Activated CD8-positive, alpha-beta T cell treated with anti-CD3 and anti-CD28 coated beads, Interleukin-2, amount 10 ng/mL, durations not matched to agents 7 days and 5 days (primary cell): ENCODE measurements around the gene DDA1. TPM values are rescaled to one million over a fixed set of nuclear protein-coding genes. Genes with fewer than 3 reads are reported as not detected.
"Not testable (repeated sequence)": the region's sequence is repeated elsewhere in the genome, so short reads cannot be mapped to it uniquely, and the experiment has no call there.

Experiments used
- ATAC-seq: fragments of 150-1000 bp; cut with Tn5 transposase; one replicate; pipeline ENCODE4 v1.10.0; 2021; ENCODE audit warnings: moderate library complexity
- CTCF ChIA-PET: fragments of 350-600 bp; sonication (Branson Sonifier 250); formaldehyde crosslinking; loops from one replicate; lab custom pipeline; 2021; ENCODE audit warnings: antibody characterized with exemption; lab: Charles Lee
- POLR2A ChIA-PET: fragments of 350-600 bp; sonication (Branson Sonifier 250); formaldehyde crosslinking; loops from one replicate; lab custom pipeline; 2021; ENCODE audit warnings: antibody characterized with exemption; lab: Charles Lee
- DNase-seq: peaks from one replicate; pipeline ENCODE4 v3.0.0-alpha.2; 2020
- H3K27ac Mint-ChIP-seq: one replicate; pipeline ENCODE4 v1.8.0; 2021; ENCODE audit warnings: mild to moderate bottlenecking, mixed read lengths
- H3K27me3 Mint-ChIP-seq: one replicate; pipeline ENCODE4 v1.8.0; 2021; ENCODE audit warnings: low read depth, mixed read lengths
- H3K36me3 Mint-ChIP-seq: one replicate; pipeline ENCODE4 v1.8.0; 2021; ENCODE audit warnings: low read depth, mixed read lengths
- H3K4me1 Mint-ChIP-seq: one replicate; pipeline ENCODE4 v1.8.0; 2021; ENCODE audit warnings: low read depth, mixed read lengths
- H3K4me3 Mint-ChIP-seq: one replicate; pipeline ENCODE4 v1.8.0; 2021; ENCODE audit warnings: mild to moderate bottlenecking, mixed read lengths
- H3K9me3 Mint-ChIP-seq: one replicate; pipeline ENCODE4 v1.8.0; 2022; ENCODE audit warnings: mixed read lengths; ENCODE audit not compliant: insufficient read depth
- total RNA-seq, 2 experiments: library from RNA; stranded (reverse); gene quantifications; one replicate each; pipeline ENCODE4 v1.2.3, GENCODE V29; 2021

Gene DDA1
- total RNA-seq, 2 experiments from 2014 or later = 44.6 to 49.8 TPM

GRCh38 chr19:17357078-17357666 lies 47.8 kb downstream of the DDA1 start:
- peaks cover 5% of the 10 kb centered on the region for H3K4me1 Mint-ChIP-seq
- DNase-seq (no peak), ATAC-seq (no peak)
- no peaks in the 10 kb centered on the region for H3K9me3 Mint-ChIP-seq
- no peaks in the 10 kb centered on the region for H3K36me3 Mint-ChIP-seq
- ChIA-PET CTCF (interaction anchor here (1.3 kb wide), 1 partner anchor 12 kb away, joined by 3 read pairs; no protein-coding TSS in a partner anchor), POLR2A (no interaction called here)
- no peak overlapping the region for H3K4me3 Mint-ChIP-seq
- no peak overlapping the region for H3K27ac Mint-ChIP-seq
- peaks cover 2% of the 10 kb centered on the region for H3K27me3 Mint-ChIP-seq

- peaks cover 4% of the 10 kb centered on the region for H3K27me3 Mint-ChIP-seq
- ChIA-PET CTCF (interaction anchor here (1.3 kb wide), 1 partner anchor 12 kb away, joined by 3 read pairs; no protein-coding TSS in a partner anchor), POLR2A (no interaction called here)
- no peak overlapping the region for H3K4me3 Mint-ChIP-seq
- DNase-seq (no peak), ATAC-seq (no peak)
- no peaks in the 10 kb centered on the region for H3K36me3 Mint-ChIP-seq
- no peak overlapping the region for H3K27ac Mint-ChIP-seq
- H3K9me3 Mint-ChIP-seq = no peaks in the 10 kb centered on the region
- peaks cover 4% of the 10 kb centered on the region for H3K4me1 Mint-ChIP-seq
Observed at GRCh38 chr19:17357724-17358123, 48.4 kb downstream of the DDA1 start.

- Mint-ChIP-seq H3K4me1 (peaks cover 3% of the 10 kb centered on the region), H3K36me3 (no peaks in the 10 kb centered on the region), H3K4me3 (no peak overlapping the region), H3K27me3 (peaks cover 5% of the 10 kb centered on the region), H3K9me3 (no peaks in the 10 kb centered on the region), H3K27ac (no peak overlapping the region)
- no peak for ATAC-seq
- POLR2A ChIA-PET = no interaction called here
- CTCF ChIA-PET = interaction anchor here (1.3 kb wide), 1 partner anchor 13 kb away, joined by 3 read pairs; no protein-coding TSS in a partner anchor
- no peak for DNase-seq
Observed at GRCh38 chr19:17358395-17358794, 49.0 kb downstream of the DDA1 start.

- H3K9me3 Mint-ChIP-seq = no peaks in the 10 kb centered on the region
- no peak for ATAC-seq
- CTCF ChIA-PET = no interaction called here
Observed at GRCh38 chr19:17359905-17360800, 50.8 kb downstream of the DDA1 start.

GRCh38 chr19:17363852-17364605 lies 54.7 kb downstream of the DDA1 start:
- POLR2A ChIA-PET, ATAC-seq, DNase-seq, H3K36me3 Mint-ChIP-seq, H3K4me3 Mint-ChIP-seq, H3K4me1 Mint-ChIP-seq, H3K9me3 Mint-ChIP-seq, H3K27ac Mint-ChIP-seq, H3K27me3 Mint-ChIP-seq: not testable (repeated sequence)
- CTCF ChIA-PET = interaction anchor here (1.1 kb wide), 1 partner anchor 104 kb away, joined by 3 read pairs; no protein-coding TSS in a partner anchor

More at GRCh38 chr19:17359905-17360800, 50.8 kb downstream of the DDA1 start:
- POLR2A ChIA-PET = no interaction called here
- Mint-ChIP-seq H3K36me3 (no peaks in the 10 kb centered on the region), H3K27ac (no peak overlapping the region), H3K4me1 (no peaks in the 10 kb centered on the region), H3K27me3 (peaks cover 5% of the 10 kb centered on the region), H3K4me3 (no peak overlapping the region)
- DNase-seq = no peak

- POLR2A ChIA-PET = no interaction called here
- peaks cover 7% of the 10 kb centered on the region for H3K27me3 Mint-ChIP-seq
- H3K4me1 Mint-ChIP-seq = peaks cover 5% of the 10 kb centered on the region
- ATAC-seq = no peak
- DNase-seq = no peak
- H3K27ac Mint-ChIP-seq = no peak overlapping the region
- H3K36me3 Mint-ChIP-seq = no peaks in the 10 kb centered on the region
- H3K9me3 Mint-ChIP-seq = no peaks in the 10 kb centered on the region
- no peak overlapping the region for H3K4me3 Mint-ChIP-seq
- CTCF ChIA-PET = interaction anchor here (1.9 kb wide), 1 partner anchor 20 kb away, joined by 6 read pairs; no protein-coding TSS in a partner anchor
Observed at GRCh38 chr19:17365361-17365760, 56.0 kb downstream of the DDA1 start.

GRCh38 chr19:17370026-17370587 lies 60.7 kb downstream of the DDA1 start:
- Mint-ChIP-seq H3K27ac (no peak overlapping the region), H3K27me3 (peaks cover 6% of the 10 kb centered on the region), H3K36me3 (no peaks in the 10 kb centered on the region), H3K4me1 (peaks cover 7% of the 10 kb centered on the region), H3K9me3 (no peaks in the 10 kb centered on the region), H3K4me3 (no peak overlapping the region)
- ChIA-PET POLR2A (no interaction called here), CTCF (no interaction called here)
- no peak for DNase-seq
- no peak for ATAC-seq

Other genes with a start within 250 kb of the DDA1 start
- 10 to 100 TPM; 66.0 to 66.7 TPM for gene HAUS8, start 234.1 kb upstream of the DDA1 start, total RNA-seq
- gene MYO9B, start 233.8 kb upstream of the DDA1 start, total RNA-seq = 100 to 1,000 TPM; 276 to 280 TPM
- 10 to 100 TPM; 26.5 to 27.9 TPM for gene USE1, start 94.2 kb upstream of the DDA1 start, total RNA-seq
- 10 to 100 TPM; 24.3 to 28.3 TPM for gene OCEL1, start 83.3 kb upstream of the DDA1 start, total RNA-seq
- gene NR2F6, start 63.6 kb upstream of the DDA1 start, total RNA-seq = 1 to 10 TPM; 4.1 to 4.3 TPM
- not detected for gene USHBP1, start 44.8 kb upstream of the DDA1 start, total RNA-seq
- gene BABAM1, start 42.1 kb upstream of the DDA1 start, total RNA-seq = 100 to 1,000 TPM; 116 to 117 TPM
- 10 to 100 TPM; 10.7 to 13.8 TPM for gene ANKLE1, start 27.7 kb upstream of the DDA1 start, total RNA-seq
- gene ABHD8, start 6.1 kb upstream of the DDA1 start, total RNA-seq = 1 to 10 TPM; 8.9 to 9.7 TPM
- gene MRPL34, start 3.7 kb upstream of the DDA1 start, total RNA-seq = 100 to 1,000 TPM; 112 to 126 TPM
- gene ANO8, start 25.3 kb downstream of the DDA1 start, total RNA-seq = 10 to 100 TPM; 13.6 to 16.4 TPM
- 10 to 100 TPM; 38.6 to 39.4 TPM for gene GTPBP3, start 28.0 kb downstream of the DDA1 start, total RNA-seq
- gene PLVAP, start 67.8 kb downstream of the DDA1 start, total RNA-seq = under 1 TPM in 1 of 2 experiments, not detected in 1; 0.11 TPM
- 1 to 10 TPM; 4.7 to 4.8 TPM for gene CCDC194, start 84.6 kb downstream of the DDA1 start, total RNA-seq
- 100 to 1,000 TPM; 222 to 230 TPM for gene BST2, start 96.1 kb downstream of the DDA1 start, total RNA-seq
- gene MVB12A, start 110.5 kb downstream of the DDA1 start, total RNA-seq = 10 to 100 TPM; 36.6 to 40.3 TPM
- not detected for gene TMEM221, start 139.1 kb downstream of the DDA1 start, total RNA-seq
- gene NXNL1, start 151.4 kb downstream of the DDA1 start, total RNA-seq = not detected
- gene SLC27A1, start 161.0 kb downstream of the DDA1 start, total RNA-seq = 1 to 10 TPM; 7.3 to 7.4 TPM
- gene PGLS, start 202.1 kb downstream of the DDA1 start, total RNA-seq = 10 to 100 TPM; 94.0 to 99.9 TPM
- gene COLGALT1, start 246.1 kb downstream of the DDA1 start, total RNA-seq = 10 to 100 TPM; 74.6 to 75.0 TPM